Neural crest cell (in vitro differentiated cells): ENCODE measurements around the gene CIZ1. TPM values are rescaled to one million over a fixed set of nuclear protein-coding genes. Genes with fewer than 3 reads are reported as not detected.

Source experiments
- DNase-seq: peaks from one replicate; pipeline ENCODE4 v3.0.0; 2021; ENCODE audit warnings: low read depth, mixed read lengths, low spot score
- H3K27ac Mint-ChIP-seq: one replicate; pipeline ENCODE4 v1.8.0; 2021; ENCODE audit warnings: mild to moderate bottlenecking, mixed read lengths; ENCODE audit not compliant: unreplicated experiment
- H3K27me3 Mint-ChIP-seq: 2 replicates; pipeline ENCODE4 v1.8.0; 2021; ENCODE audit warnings: low read depth, mild to moderate bottlenecking, mixed read lengths
- H3K36me3 Mint-ChIP-seq: 2 replicates; pipeline ENCODE4 v1.8.0; 2021; ENCODE audit warnings: low read depth, mild to moderate bottlenecking, mixed read lengths
- H3K4me1 Mint-ChIP-seq: 2 replicates; pipeline ENCODE4 v1.8.0; 2021; ENCODE audit warnings: mixed read lengths
- H3K4me3 Mint-ChIP-seq: one replicate; pipeline ENCODE4 v1.8.0; 2021; ENCODE audit warnings: mild to moderate bottlenecking, mixed read lengths
- H3K9me3 Mint-ChIP-seq: 2 replicates; pipeline ENCODE4 v1.8.0; 2021; ENCODE audit warnings: mixed read lengths
- CTCF ChIP-seq: fragments of 200-600 bp; sonication (generic); conservative IDR thresholded peaks from 2 replicates; pipeline ENCODE4 v1.5.0; 2021; ENCODE audit warnings: antibody characterized with exemption, mild to moderate bottlenecking
- total RNA-seq: library from RNA; stranded (reverse); gene quantifications from 2 replicates; pipeline ENCODE4 v1.2.1, GENCODE V29; 2021

Gene CIZ1
- total RNA-seq, 1 donor from 2014 or later = 226 TPM

GRCh38 chr9:128169925-128170324 is 21.4 kb downstream of the CIZ1 start:
- H3K9me3 Mint-ChIP-seq = no peaks in the 10 kb centered on the region
- no peak for TF ChIP-seq CTCF
- H3K27ac Mint-ChIP-seq = no peak overlapping the region
- H3K36me3 Mint-ChIP-seq = peaks cover 10% of the 10 kb centered on the region
- no peak for DNase-seq
- no peak overlapping the region for H3K4me3 Mint-ChIP-seq
- H3K27me3 Mint-ChIP-seq = no peaks in the 10 kb centered on the region
- H3K4me1 Mint-ChIP-seq = no peaks in the 10 kb centered on the region

GRCh38 chr9:128169492-128169891 is 21.9 kb downstream of the CIZ1 start:
- H3K27me3 Mint-ChIP-seq = no peaks in the 10 kb centered on the region
- no peak for DNase-seq
- no peak overlapping the region for H3K27ac Mint-ChIP-seq
- peaks cover 10% of the 10 kb centered on the region for H3K36me3 Mint-ChIP-seq
- H3K9me3 Mint-ChIP-seq = no peaks in the 10 kb centered on the region
- H3K4me3 Mint-ChIP-seq = no peak overlapping the region
- no peak for TF ChIP-seq CTCF
- no peaks in the 10 kb centered on the region for H3K4me1 Mint-ChIP-seq

- Mint-ChIP-seq H3K4me3 (peak overlapping the region; percentile 47), H3K27ac (no peak overlapping the region), H3K27me3 (no peaks in the 10 kb centered on the region), H3K4me1 (no peaks in the 10 kb centered on the region), H3K9me3 (no peaks in the 10 kb centered on the region), H3K36me3 (peaks cover 10% of the 10 kb centered on the region)
- no peak for TF ChIP-seq CTCF
- no peak for DNase-seq
Observed at GRCh38 chr9:128168731-128169308, 22.6 kb downstream of the CIZ1 start.

- H3K4me1 Mint-ChIP-seq = no peaks in the 10 kb centered on the region
- H3K36me3 Mint-ChIP-seq = peaks cover 14% of the 10 kb centered on the region
- no peaks in the 10 kb centered on the region for H3K27me3 Mint-ChIP-seq
- no peak for TF ChIP-seq CTCF
- H3K9me3 Mint-ChIP-seq = no peaks in the 10 kb centered on the region
- no peak for DNase-seq
- no peak overlapping the region for H3K27ac Mint-ChIP-seq
- H3K4me3 Mint-ChIP-seq = no peak overlapping the region
Observed at GRCh38 chr9:128167209-128167608, 24.2 kb downstream of the CIZ1 start.

GRCh38 chr9:128166169-128166568 is 25.2 kb downstream of the CIZ1 start:
- peaks cover 14% of the 10 kb centered on the region for H3K36me3 Mint-ChIP-seq
- TF ChIP-seq CTCF = no peak
- no peaks in the 10 kb centered on the region for H3K9me3 Mint-ChIP-seq
- no peak overlapping the region for H3K4me3 Mint-ChIP-seq
- H3K4me1 Mint-ChIP-seq = peaks cover 1% of the 10 kb centered on the region
- H3K27ac Mint-ChIP-seq = no peak overlapping the region
- H3K27me3 Mint-ChIP-seq = no peaks in the 10 kb centered on the region
- no peak for DNase-seq
